Smooth muscle cell (in vitro differentiated cells): ENCODE data around the gene ARID1B. TPM values are rescaled to one million over a fixed set of nuclear protein-coding genes. Genes with fewer than 3 reads are reported as not detected.

Experiments used
- DNase-seq: peaks from one replicate; lab custom pipeline; 2025; ENCODE audit not compliant: unreplicated experiment; lab: John Stamatoyannopoulos, UW
- H2AFZ ChIP-seq: fragments of 200-600 bp; sonication (generic); 2 replicates; pipeline ENCODE4 v1.6.0; 2016; ENCODE audit warnings: antibody characterized with exemption, low read depth, mild to moderate bottlenecking
- H3F3A ChIP-seq: fragments of 200-600 bp; sonication (generic); 2 replicates; pipeline ENCODE4 v1.6.0; 2017; ENCODE audit warnings: antibody characterized with exemption, low read depth
- H3K27ac ChIP-seq: fragments of 200-600 bp; sonication (generic); 2 replicates; pipeline ENCODE4 v1.5.1; 2016; ENCODE audit warnings: low read depth, mild to moderate bottlenecking
- H3K27me3 ChIP-seq: fragments of 200-600 bp; sonication (generic); 2 replicates; pipeline ENCODE4 v1.6.1; 2016; ENCODE audit warnings: low read depth, mild to moderate bottlenecking
- H3K36me3 ChIP-seq: fragments of 200-600 bp; sonication (generic); 2 replicates; pipeline ENCODE4 v1.5.1; 2016; ENCODE audit warnings: low read depth
- H3K4me1 ChIP-seq: fragments of 200-600 bp; sonication (generic); 2 replicates; pipeline ENCODE4 v1.5.1; 2016; ENCODE audit warnings: low read depth
- H3K4me2 ChIP-seq: fragments of 200-600 bp; sonication (generic); 2 replicates; pipeline ENCODE4 v1.6.0; 2016; ENCODE audit warnings: mild to moderate bottlenecking
- H3K4me3 ChIP-seq: fragments of 200-600 bp; sonication (generic); 2 replicates; pipeline ENCODE4 v1.5.1; 2016; ENCODE audit warnings: mild to moderate bottlenecking
- H3K79me2 ChIP-seq: fragments of 200-600 bp; sonication (generic); 2 replicates; pipeline ENCODE4 v1.6.0; 2016; ENCODE audit warnings: low read depth, mild to moderate bottlenecking
- H3K9ac ChIP-seq: fragments of 200-600 bp; sonication (generic); 2 replicates; pipeline ENCODE4 v1.6.0; 2016; ENCODE audit warnings: low read depth
- H3K9me3 ChIP-seq: fragments of 200-600 bp; sonication (generic); replicated peaks from 2 replicates; pipeline ENCODE4 v1.5.1; 2016; ENCODE audit warnings: low read depth
- H4K20me1 ChIP-seq: fragments of 200-600 bp; sonication (generic); 2 replicates; pipeline ENCODE4 v1.6.0; 2016; ENCODE audit warnings: low read depth
- CTCF ChIP-seq: fragments of 200-600 bp; sonication (generic); IDR thresholded peaks from 2 replicates; pipeline ENCODE4 v1.5.1; 2017; ENCODE audit warnings: borderline replicate concordance, mild to moderate bottlenecking, antibody characterized with exemption; ENCODE audit not compliant: insufficient read depth, poor library complexity, severe bottlenecking
- WGBS: methylation state at CpG from one replicate; pipeline ENCODE4 v1.1.7; 2016; ENCODE audit warnings: low lambda C conversion rate; 5-methylcytosine and 5-hydroxymethylcytosine counted together
- polyA plus RNA-seq: library from polyadenylated mRNA; unstranded; fragments of >200 nt; fragmentation: Nextera tagmentation; extraction: Ambion mirVana; gene quantifications from 2 replicates; pipeline ENCODE4 v1.2.1, GENCODE V29; 2016
- total RNA-seq: library from RNA; depleted of rRNA; stranded (reverse); fragments of >200 nt; gene quantifications from 2 replicates; pipeline ENCODE4 v1.2.3, GENCODE V29; 2014

The ARID1B gene
- total and polyA plus RNA-seq, 2 experiments from 2014 or later = 30.1 to 65.4 TPM

GRCh38 chr6:157174731-157175130, 397.6 kb downstream of the ARID1B start:
- no peak for TF ChIP-seq CTCF
- no peaks in the 10 kb centered on the region for H3K4me1 ChIP-seq
- H3K9me3 ChIP-seq = no peaks in the 10 kb centered on the region
- DNase-seq = no peak
- no peak overlapping the region for H3K4me3 ChIP-seq
- peaks cover 4% of the 10 kb centered on the region for H4K20me1 ChIP-seq
- H3K79me2 ChIP-seq = no peaks in the 10 kb centered on the region
- H3F3A ChIP-seq = no peaks in the 10 kb centered on the region
- no peak overlapping the region for H3K4me2 ChIP-seq
- no peaks in the 10 kb centered on the region for H3K27me3 ChIP-seq
- H2AFZ ChIP-seq = no peak overlapping the region
- no peak overlapping the region for H3K27ac ChIP-seq
- no peak overlapping the region for H3K9ac ChIP-seq
- H3K36me3 ChIP-seq = no peaks in the 10 kb centered on the region

- Histone ChIP-seq H3F3A (no peaks in the 10 kb centered on the region), H3K9ac (no peak overlapping the region), H3K36me3 (no peaks in the 10 kb centered on the region), H3K4me3 (no peak overlapping the region), H3K9me3 (no peaks in the 10 kb centered on the region), H3K4me2 (no peak overlapping the region), H3K4me1 (no peaks in the 10 kb centered on the region), H4K20me1 (peaks cover 3% of the 10 kb centered on the region), H3K79me2 (no peaks in the 10 kb centered on the region), H3K27me3 (no peaks in the 10 kb centered on the region), H2AFZ (no peak overlapping the region), H3K27ac (no peak overlapping the region)
- no peak for TF ChIP-seq CTCF
- no peak for DNase-seq
- 96% methylated on average over 15 of the region's 15 CpGs for WGBS
Measured at GRCh38 chr6:157177731-157178336, 400.7 kb downstream of the ARID1B start.

- Histone ChIP-seq H3K36me3 (peaks cover 7% of the 10 kb centered on the region), H3K4me1 (no peaks in the 10 kb centered on the region), H3K27ac (no peak overlapping the region), H2AFZ (no peak overlapping the region), H3K4me2 (no peak overlapping the region), H3K27me3 (no peaks in the 10 kb centered on the region), H4K20me1 (no peaks in the 10 kb centered on the region), H3K9me3 (no peaks in the 10 kb centered on the region), H3K79me2 (no peaks in the 10 kb centered on the region), H3K9ac (no peak overlapping the region), H3F3A (no peaks in the 10 kb centered on the region), H3K4me3 (no peak overlapping the region)
- no peak for TF ChIP-seq CTCF
- no peak for DNase-seq
- 87% methylated on average over 5 of the region's 5 CpGs for WGBS
Measured at GRCh38 chr6:157181649-157182048, 404.5 kb downstream of the ARID1B start.
